Activated CD4-positive, alpha-beta T cell treated with anti-CD3 and anti-CD28 coated beads for 24 hours (primary cell): ENCODE data around the gene SELENOK.

ENCODE experiments used
- DNase-seq, 2 donors: peaks; one replicate each; pipeline ENCODE4 v3.0.0-alpha.2; 2020; ENCODE audit warnings: low read depth in 2 of 2

The SELENOK gene

GRCh38 chr3:53883008-53883407, 8.7 kb downstream of the SELENOK start:
- no peak for DNase-seq

- peak; percentile 77 to 82 for DNase-seq
Observed at GRCh38 chr3:53881691-53882593, 9.7 kb downstream of the SELENOK start, which contains the start of gene ACTR8. Gene ACTR8 (minus strand): TSS chr3:53882152. CDS start chr3:53882101, 51 bp downstream.

DNA sequence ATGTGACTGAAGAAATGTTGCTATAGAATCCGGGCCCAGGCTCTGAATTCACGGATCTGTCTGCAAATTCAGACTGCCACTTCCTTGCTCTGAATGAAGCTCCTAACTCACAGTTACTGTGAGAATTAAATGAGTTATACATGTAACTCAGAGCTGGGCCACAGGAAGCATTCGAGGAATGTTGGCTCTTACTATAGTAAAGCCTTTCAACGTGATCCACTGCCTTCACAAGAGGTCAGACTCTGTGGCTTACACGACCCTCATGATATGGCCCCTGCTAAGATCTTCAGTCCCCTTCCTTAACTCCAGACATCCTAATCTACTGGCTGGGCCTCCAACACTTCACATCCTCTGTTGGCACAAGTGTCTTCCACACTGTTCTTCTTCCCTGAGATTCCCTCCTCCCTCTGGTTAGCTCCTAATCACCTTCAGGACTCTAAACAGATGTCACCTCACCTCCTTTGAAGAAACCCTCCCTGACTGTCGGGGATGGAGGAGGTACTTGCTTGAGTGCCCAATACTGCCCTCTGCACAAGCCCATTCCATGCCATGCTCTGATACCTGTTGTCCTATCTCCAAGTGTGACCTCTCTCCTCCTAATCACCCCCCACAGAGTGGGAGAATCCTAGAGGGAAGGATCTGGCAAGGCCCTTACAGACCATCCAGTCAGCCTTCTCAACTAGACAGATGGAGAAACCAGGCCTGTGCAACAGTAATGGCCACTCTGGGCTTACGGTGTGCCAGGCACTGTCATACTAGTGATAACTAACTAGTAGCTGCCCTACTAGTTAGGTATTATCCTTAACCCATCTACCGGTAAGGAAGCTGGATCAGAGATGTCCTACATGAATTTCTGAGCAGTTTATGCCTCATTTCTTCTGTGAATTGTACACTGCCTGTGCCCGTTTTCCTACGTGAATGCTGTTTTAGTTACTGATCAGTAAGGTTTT, 11.0 kb downstream of the SELENOK start:
- DNase-seq = no peak

DNA sequence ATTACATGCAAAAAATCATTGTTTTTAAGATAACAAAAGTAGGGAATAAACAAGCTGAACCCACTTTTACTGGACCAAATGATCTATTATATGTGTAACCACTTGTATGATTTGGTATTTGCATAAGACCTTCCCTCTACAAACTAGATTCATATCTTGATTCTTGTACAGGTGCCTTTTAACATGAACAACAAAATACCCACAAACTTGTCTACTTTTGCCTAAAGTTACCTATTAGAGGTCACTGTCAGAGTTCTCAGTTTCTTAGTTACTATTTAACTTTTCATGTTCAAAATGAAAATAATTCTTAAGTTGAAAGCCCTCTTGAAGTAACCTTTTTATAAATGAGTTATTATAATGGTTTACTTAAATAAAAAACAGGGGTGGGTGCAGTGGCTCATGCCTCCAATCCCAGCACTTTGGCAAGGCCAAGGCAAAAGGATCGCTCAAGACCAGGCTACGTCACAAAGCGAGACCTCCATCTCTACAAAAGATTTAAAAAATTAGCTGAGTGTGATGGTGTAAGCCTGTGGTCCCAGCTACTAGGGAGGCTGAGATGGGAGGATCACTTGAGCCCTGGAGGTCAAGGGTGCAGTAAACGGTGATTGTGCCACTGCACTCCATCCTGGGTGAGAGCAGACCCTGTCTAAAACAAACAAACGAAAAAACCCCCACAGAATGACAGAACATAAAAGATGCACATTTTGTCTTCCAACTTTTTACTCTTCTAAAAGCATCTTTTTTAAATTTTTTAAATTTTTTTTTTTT, 25.7 kb downstream of the SELENOK start:
- DNase-seq = no peak

- no peak for DNase-seq
Observed at GRCh38 chr3:53863145-53863544, 28.5 kb downstream of the SELENOK start.

DNA sequence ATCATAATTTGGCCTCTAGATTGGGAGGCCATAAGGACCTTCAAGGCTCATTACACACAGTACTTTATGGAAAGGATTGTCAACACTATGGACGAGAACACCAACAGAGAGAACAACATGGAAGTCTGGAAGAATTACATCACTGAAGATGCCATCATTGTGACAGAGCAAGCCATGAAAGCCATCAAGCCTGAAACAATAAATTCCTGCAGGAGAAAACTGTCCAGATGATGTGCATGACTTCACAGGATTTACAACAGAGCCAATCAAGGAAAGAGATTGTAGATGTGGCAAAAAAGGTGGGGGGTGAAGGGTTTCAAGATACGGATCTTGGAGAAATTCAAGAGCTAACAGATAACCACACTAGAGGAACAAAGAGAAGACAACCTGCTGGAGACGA, 29.4 kb downstream of the SELENOK start:
- DNase-seq = no peak

- DNase-seq = no peak
Observed at GRCh38 chr3:53860196-53860595, 31.5 kb downstream of the SELENOK start.

GRCh38 chr3:53859178-53859577, 32.5 kb downstream of the SELENOK start:
- no peak for DNase-seq

DNA sequence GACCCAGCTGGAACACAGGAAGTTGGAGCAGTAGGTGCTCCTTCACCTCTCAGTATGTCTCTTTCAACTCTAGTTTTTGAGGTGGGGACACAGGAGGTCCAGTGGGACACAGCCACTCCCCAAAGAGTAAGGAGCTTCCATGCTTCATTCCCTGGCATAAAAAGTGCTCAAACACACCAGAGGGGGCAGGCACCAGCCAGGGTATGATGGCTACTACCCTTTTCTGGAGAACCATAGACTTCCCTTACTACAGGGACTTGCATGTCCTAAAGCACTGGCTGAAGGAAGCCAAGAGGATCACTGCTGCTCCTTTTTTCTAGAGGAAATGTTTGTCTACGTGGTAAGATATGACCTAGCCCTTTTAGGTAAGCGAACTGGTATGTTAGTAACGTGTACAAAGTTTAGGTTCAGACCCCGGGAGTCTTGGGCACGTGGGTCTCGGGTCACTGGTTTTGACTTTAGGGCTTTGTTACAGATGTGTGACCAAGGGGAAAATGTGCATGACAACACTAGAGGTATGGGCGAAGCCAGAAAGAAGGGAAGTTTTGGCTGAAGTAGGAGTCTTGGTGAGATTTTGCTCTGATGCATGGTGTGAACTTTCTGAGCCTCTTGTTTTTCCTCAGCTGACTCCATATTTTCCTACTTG, 33.4 kb downstream of the SELENOK start:
- DNase-seq = no peak

DNA sequence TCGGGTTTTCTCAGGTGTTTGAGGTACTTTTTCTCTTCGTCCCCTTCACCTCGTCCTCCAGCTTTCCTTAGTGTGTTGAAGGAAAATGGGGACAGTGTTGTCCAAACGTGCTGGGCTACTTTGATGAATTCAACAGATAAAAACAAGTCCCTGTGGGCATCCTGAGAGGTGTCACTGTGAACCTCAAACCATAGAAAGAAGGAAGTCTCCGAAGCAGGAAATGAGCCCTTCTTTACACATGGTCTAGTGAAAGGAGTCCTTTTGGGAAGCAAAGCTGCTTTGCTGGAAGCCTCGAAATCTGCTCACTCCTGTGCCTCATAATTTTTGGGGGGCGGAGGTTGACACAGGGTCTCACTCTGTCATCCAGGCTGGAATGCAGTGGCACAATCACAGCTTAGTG, 34.7 kb downstream of the SELENOK start:
- no peak for DNase-seq

GRCh38 chr3:53850895-53851294, 40.8 kb downstream of the SELENOK start:
- no peak for DNase-seq

- DNase-seq = no peak
Observed at GRCh38 chr3:53849916-53850315, 41.7 kb downstream of the SELENOK start.

GRCh38 chr3:53846851-53847155, 44.9 kb downstream of the SELENOK start:
- DNase-seq = no peak

DNA sequence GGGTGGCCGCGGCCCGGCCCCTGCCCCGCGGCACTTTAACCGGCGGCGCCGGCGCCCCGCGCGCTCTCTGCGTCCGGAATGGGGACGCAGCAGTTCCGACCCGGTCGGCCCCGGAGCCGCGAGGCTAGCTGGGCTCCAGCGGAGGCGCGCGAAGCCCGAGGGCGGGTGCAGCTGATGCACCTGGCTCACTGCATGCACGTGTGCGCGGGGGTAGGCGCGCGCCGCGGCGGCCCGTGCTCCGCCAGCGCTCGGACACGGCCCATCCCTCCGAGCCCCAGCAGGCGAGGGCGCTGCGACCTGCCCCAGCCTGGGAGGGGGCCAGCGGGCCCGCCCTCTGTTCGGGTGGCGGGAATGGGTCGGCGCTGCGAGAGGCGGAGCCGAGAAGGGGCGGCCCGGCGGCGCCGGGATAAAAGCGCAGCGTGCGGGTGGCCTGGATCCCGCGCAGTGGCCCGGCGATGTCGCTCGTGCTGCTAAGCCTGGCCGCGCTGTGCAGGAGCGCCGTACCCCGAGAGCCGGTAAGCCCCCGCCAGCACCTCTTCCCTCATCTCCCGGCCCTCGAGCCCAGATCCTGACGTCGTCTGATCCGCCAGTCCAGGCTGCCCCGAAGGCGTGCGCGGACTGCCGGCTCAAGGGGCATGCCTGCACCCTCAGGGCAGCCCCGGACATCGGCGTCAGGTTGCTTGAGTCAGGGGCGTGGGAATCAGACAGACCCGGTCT, 45.4 kb downstream of the SELENOK start, which contains the start of the genes CHDH and IL17RB:
Gene CHDH (minus strand): TSS at position 286 of the 717 bp plus-strand sequence. CDS start 22,411 bp downstream, outside the sequence.
Gene IL17RB (plus strand): TSS at position 435 of the 717 bp plus-strand sequence. CDS start 21 bp downstream, at position 456.
- DNase-seq = peak in 1 of 2 donors; percentile 6

DNA sequence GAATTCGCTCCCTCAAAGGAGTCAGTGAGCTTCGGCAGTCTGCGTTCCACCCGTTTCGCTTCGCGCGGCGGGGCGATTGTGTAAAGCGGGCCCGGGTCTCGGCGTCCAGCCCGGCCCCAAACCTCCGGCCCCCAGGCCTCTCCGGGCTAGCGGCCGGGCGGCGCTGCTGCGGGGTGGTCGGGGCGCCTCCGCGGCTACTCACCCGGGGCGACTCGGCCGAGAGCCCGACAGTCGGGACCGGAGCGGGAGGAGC, 45.9 kb downstream of the SELENOK start:
- no peak for DNase-seq

- no peak for DNase-seq
Observed at GRCh38 chr3:53845103-53845880, 46.4 kb downstream of the SELENOK start.

GRCh38 chr3:53844262-53845102, 47.2 kb downstream of the SELENOK start:
- no peak for DNase-seq

- no peak for DNase-seq
Observed at GRCh38 chr3:53843195-53844177, 48.2 kb downstream of the SELENOK start.
